ENCODE results near the gene S100A6.
"Not testable (repeated sequence)": the region's sequence is repeated elsewhere in the genome, so short reads cannot be mapped to it uniquely, and the experiment has no call there.

S100A6 gene

DNA sequence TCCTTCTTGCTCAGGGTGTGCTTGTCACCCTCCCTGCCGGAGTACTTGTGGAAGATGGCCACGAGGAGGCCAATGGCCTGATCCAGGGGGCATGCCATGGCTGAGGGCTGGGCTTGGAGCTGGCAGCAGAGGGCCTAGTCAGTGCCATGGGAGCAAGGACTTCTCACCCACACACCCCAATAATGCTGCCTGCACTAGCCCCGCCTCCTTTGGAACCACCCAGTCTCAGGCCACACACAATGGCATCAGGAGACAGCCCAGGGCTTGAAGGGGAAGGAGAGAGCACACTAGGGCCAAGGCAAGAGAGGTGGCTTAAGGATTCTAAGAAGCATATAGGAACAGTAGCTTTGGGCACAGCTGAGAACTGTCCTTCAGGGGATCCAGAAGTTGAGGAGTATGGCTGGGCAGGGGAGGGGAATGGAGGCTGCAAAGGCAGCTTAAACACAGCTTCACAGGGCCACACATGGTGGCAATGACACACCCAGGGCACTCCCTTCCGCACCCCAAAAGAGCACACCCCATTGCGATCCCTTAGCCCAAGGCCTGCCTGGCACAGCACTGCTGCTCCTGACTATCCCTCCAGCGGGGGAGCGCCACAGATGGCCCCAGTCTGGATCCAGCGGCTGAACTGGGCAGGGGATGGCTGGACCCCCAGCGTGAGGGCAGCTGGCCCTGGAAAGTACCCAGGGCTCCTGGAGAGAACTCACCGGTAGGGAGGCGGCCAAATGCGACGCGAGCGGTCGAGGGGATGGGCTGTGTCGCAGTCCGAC is at the start of gene S100A6:
Gene S100A6, minus strand, starts transcription at position 750 of the 770 bp plus-strand sequence. Its CDS starts 652 bp downstream, at position 98.
- peak; percentile 78 to 88 (median 80) for DNase-seq

DNA sequence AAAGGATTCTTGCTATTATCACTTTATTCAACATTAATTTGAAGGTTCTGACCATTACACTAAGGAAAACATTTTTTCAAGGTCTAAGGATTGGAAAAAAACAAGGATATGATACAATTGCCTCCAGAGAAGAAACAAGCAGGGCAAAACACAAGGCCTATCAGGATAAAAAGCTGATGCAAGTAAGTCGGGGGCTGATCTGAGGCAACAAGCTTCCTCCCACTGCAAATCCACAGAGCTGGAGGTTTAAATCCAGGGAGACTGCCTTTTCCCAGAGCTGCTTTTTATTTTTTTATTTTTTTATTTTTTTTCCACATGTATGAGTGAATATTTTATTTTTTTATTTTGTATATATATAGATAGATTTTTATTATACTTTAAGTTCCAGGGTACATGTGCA is 49.2 kb upstream of the S100A6 start:
- DNase-seq: no peak

DNA sequence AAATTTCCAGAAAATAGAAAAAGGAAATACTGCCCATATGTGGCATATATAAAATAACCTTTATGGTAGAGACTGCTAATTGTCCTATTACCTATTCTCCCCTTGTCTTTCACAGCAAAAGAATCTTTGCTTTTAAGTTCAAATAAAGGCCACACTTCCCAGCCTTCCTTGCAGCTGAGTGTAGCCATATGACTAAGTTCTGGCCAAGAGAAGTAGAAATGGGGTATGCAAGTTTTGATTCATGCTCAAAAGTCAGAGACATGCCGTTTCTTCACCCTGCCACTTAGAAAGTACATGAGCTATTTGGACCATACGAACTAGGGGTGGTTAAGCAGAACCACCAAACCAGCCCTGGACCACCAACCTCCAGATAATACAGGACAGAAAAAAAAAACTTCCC is 48.2 kb upstream of the S100A6 start:
- no peak for DNase-seq

DNA sequence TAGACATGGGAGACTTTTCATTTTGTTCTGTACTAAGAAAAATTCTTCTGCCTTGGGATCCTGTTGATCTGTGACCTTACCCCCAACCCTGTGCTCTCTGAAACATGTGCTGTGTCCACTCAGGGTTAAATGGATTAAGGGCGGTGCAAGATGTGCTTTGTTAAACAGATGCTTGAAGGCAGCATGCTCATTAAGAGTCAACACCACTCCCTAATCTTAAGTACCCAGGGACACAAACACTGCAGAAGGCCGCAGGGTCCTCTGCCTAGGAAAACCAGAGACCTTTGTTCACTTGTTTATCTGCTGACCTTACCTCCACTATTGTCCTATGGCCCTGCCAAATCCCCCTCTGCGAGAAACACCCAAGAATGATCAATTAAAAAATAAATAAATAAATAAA is 47.7 kb upstream of the S100A6 start:
- not testable (repeated sequence) for DNase-seq

DNA sequence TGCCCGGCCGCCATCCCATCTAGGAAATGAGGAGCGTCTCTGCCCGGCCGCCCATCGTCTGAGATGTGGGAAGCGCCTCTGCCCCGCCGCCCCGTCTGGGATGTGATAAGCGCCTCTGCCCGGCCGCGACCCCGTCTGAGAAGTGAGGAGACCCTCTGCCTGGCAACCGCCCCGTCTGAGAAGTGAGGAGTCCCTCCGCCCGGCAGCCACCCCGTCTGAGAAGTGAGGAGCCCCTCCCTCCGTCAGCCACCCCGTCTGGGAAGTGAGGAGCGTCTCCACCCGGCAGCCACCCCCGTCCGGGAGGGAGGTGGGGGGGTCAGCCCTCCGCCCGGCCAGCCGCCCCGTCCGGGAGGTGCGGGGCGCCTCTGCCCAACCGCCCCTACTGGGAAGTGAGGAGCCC is 47.0 kb upstream of the S100A6 start:
- DNase-seq: not testable (repeated sequence)

DNA sequence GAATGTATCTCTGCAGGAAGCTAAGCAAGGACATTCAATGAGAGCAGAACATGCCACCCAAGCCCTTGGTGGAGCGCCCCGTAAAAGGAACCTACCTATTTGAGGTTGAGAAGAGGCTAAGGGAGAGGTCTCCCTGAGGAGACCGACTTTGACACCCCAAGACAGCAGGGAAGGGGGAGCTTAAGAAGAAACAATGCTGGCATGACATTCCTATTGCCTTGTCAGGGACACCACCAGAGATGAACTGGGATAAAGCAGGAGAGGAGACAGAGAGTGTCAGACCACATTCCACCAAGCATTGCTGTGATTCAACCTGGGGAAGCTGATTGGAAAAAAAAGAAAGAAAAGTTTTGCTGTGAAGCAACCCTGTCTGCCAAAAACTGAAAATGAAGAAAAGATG is 43.1 kb upstream of the S100A6 start:
- DNase-seq: no peak

DNA sequence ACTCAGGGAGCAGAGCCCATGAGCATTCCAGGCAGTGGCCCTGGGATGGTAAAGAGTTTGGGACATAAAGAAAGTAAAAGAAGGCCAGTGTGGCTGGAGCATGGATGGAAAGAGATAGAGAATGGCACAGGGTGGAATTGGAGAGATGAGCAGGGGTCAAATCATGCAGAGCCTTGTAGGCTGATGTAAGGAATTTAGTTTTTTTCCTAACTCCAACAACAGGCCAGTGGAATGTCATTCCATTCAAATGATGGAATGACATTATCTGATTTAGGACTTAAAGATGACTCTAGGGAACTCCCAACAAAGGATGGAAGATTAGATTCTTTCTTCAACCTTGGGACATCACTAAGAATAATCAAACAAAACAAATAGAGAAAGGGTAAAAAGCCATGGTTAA is 42.7 kb upstream of the S100A6 start:
- DNase-seq: no peak

DNA sequence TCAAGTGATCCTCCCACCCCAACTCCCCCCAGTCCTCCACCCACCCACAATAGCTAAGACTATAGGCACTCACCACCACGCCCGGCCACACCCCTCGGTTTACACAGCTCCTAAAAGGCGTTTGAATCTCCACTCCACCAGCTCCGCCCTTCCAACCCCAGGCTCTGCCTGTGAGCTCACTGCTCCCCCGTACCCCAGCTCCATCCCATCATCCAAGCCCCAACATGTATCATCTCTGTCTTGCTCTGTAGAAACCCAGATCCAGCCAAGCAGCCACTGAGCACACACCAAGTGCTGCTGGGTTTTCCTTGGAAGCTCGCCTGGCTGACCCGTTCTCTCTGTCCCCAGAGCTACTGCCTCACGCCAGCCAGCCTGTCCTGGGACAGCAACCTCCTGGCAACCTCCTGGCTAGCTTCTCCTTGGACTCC is 41.8 kb upstream of the S100A6 start:
- no peak for DNase-seq

DNA sequence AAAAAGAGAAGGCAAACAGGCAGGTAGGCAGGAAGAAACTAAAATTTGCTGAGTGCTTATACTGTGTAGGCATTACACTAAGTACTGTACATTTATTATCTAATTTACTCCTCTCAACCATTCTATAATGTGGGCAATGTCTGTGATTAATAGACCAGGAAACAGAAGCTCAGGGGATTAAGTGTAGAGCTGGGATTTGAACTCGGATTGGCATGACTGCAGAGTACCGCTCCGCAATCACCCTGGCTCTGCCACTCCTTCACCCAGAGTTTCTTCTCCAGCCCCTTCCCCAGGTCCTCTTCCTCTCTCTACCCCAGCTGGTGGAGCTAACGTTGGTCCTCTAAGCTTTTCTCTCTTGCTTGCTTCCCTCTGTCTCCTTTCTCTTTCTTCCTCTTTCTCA is 41.3 kb upstream of the S100A6 start:
- no peak for DNase-seq

DNA sequence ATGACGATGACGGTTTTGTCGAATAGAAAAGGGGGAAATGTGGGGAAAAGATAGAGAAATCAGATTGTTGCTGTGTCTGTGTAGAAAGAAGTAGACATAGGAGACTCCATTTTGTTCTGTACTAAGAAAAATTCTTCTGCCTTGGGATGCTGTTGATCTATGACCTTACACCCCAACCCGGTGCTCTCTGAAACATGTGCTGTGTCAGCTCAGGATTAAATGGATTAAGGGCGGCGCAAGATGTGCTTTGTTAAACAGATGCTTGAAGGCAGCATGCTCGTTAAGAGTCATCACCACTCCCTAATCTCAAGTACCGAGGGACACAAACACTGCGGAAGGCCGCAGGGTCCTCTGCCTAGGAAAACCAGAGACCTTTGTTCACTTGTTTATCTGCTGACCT is 39.7 kb upstream of the S100A6 start:
- DNase-seq: not testable (repeated sequence)

DNA sequence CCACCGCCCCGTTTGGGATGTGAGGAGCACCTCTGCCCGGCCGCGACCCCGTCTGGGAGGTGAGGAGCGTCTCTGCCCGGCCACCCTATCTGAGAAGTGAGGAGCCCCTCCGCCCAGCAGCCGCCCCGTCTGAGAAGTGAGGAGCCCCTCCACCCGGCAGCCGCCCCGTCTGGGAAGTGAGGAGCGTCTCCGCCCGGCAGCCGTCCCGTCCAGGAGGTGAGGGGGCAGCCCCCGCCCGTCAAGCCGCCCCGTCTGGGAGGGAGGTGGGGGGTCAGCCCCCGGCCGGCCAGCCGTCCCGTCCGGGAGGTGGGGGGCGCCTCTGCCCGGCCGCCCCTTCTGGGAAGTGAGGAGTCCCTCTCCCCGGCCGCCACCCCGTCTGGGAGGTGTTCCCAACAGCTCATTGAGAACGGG is 39.3 kb upstream of the S100A6 start:
- DNase-seq: not testable (repeated sequence)

DNA sequence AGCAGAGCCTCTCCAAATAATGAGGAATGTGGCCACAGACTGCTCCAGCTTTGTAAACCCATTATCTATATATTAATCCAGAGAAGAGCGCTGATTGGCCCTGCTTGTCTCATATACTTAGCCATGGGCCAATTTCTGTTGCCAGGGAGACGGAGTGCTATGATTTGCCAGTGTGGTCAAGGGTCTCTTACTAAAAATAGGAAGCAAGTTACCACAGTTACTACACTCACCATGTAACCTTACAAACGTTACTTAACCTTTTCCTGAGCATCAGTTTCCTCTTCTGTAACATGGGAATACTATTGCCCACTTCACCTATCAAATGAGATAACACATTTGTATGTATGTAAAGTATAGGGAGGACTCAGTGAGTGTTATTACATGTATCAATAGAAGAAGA is 37.6 kb upstream of the S100A6 start:
- peak; percentile 24 to 65 (median 44) for DNase-seq

DNA sequence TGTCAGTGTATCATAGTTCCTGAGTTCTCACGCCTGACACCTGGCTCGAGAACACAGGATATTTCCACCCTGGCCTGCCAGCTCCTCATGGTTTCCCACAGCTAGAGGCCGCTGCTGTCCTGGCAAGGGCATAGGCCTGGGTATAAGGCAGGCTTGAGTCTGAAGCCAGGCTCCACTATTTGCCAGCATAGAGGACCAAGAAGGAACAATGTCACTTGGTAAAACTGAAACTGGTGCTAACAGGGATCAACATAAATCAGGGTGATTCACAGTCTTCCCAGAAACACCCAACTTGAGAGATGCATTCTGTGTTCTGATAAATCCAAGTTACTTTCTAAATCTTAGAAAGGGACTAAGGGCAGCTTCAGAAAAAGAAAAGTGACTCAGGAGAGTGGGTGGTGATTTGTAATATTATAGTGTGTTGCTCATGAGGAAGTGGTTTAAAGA is 36.8 kb upstream of the S100A6 start:
- peak; percentile 83 to 98 (median 94) for DNase-seq

DNA sequence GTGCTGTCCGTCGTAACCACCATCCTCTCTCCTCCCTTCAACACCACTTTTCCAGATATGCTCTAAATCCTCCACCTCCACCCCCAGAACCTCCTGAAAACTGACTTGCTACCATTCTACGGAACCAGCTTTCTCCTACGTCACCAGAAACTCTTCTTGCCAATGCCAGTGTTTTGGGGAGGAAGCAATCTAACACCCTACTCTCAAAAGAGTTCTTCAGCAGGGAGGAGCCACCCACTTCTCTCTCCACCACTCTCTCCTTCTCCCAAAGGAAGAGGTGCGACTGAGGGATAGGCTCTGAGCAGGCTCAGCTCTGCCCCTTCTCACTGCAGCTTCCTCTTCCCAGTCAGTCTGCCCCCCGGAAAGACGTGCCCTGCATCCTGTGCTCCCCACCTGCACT is 35.9 kb upstream of the S100A6 start:
- no peak for DNase-seq

DNA sequence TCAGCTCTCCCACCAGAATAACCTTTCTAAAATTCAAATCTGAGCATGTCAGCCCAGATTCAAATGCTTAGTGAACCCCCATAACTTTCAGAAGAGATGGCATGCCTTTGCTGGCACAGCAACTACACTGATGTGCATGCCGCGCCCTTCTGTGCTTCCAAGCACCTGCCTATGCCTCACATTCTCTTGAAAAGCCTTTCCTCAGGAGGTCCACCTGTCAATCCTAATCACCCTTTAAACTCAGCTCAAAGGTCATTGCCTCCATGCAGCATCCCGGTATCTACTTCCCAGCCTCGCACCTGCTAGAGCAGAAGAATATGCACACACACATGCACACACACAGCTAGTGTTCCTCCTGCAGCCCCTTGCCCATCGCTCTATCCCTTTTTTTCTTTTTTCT is 35.1 kb upstream of the S100A6 start:
- no peak for DNase-seq

DNA sequence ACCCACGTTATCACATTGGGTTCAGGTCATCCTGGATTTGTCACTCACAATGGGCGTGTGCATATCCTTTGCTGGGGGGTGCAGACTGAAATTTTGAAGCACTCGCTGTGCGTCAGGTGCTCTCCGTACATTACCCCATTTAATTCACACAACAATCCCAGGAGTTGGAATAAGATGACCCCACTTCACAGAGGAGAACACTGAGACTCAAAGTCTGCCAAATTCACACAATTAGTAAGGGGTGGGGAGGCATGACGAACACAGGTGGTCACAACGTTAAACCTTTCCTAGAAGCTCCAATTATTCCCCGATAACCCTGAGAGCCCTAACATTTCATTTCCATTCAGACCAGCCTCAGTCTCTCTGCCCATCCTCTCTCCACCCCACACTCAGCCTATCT is 33.7 kb upstream of the S100A6 start:
- DNase-seq: no peak

DNA sequence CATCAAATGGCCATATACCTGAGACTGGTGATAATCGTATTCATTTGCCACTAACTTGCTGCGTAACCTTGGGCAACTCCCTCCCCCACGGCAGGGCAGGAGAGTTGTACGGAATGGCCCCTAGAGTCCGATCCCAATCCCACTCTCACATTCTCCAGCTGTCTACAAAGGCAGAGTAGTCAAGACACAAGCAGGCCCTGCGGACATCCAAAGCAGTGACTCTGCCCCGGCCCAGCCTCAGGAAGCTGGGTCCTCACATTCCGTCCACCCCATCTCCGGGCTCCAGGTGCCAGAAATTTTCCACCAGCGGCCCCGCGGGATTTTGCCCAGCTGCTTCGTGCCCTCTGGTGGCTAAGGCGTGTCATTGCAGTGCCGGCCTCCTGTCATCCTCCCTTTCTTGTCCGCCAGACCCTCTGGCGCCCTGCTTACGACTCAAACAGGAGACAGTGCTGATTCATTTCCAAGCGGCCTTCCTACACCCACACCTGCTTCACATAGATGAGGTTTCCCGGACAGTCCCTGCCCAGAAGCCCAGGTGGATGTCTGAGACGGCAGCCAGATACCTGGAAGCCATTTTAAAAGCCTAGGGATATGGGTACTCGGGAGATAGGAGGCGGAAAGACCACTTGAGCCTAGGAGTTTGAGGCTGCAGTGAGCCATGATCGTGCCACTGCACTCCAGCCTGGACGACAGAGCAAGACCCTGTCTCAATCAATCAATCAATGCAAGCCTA is 32.7 kb upstream of the S100A6 start:
- DNase-seq: peak; percentile 81 to 91 (median 90)

DNA sequence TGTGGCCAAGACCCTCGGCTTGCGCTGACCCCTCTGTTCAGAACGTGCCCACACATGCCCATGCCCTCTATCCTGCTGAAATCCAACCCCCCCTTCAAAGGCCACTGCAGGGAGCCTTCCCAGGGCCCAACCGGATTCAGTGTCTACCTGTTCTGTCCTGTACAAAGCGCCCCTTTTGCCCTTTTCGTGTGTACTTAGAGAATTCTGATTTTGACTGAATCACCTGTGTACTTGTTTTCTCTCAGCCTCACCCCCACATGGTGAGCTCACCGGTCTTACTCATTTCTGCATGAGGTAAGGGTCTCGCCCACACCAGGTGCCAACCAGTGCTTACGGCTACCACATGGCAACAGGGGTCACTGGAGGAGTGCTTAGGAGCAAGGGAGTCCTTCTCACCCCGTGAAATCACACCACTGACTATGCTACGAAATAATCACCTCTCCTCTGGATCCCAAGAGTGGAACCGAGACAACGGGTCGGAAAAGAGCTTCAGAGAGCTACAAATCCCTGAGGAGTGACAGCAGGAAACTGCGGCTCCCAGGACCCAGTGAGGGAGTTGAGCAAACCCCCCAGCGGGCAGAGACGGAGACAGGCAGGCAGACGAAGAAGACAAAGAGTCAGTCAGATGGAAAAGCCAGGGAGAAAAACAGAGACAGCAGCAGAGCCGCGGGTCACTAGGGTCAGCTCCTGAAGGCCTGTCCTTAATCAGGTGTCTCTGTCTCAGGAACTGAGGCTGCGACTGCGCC is 32.0 kb upstream of the S100A6 start:
- peak in 1 of 3 donors; percentile 10 for DNase-seq

DNA sequence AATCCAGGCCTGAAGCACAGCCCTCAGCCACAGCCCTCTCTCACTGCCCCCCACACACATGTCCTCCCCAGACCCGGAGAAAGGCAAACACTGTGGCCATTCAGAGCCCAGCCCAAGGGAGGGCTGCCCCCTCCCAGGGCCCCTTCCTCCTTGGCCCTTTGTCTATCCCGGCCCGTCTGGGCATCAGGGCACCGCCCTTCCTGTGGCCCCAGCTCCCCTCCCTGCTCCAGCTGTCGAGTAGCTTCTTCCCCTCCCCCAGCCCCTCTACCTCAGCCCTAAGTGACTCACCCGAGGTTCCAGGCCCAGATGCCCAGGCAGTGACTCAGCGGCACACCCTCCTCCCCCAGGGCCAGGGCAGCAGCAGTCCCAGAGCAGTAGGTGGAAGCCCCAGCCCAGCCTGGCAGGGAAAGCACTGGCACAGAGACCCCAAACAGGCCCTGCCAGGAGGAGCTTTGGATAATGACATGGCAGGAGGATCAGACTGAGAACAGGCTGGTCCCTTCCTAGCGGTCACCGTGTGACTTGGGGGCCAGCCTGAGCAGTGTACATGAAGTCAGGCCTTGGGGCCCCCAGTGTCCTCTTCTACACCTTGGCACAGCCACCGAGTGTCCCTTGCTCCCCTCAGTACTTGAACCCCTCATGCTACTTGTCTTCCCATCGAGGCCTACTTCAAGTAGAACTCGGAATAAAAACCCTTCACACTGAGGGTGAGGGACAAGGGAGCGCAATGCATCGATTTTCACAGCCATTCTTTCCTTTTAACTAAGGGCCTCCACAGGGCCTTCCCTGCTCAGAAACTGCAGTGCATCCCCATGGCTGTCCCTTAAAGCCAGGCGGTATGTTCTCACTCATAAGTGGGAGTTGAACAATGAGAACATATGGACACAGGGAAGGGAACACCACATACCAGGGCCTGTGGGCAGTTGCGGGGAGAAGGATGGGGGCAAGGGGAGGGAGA is 30.9 kb upstream of the S100A6 start:
- peak; percentile 96 to 97 (median 97) for DNase-seq

DNA sequence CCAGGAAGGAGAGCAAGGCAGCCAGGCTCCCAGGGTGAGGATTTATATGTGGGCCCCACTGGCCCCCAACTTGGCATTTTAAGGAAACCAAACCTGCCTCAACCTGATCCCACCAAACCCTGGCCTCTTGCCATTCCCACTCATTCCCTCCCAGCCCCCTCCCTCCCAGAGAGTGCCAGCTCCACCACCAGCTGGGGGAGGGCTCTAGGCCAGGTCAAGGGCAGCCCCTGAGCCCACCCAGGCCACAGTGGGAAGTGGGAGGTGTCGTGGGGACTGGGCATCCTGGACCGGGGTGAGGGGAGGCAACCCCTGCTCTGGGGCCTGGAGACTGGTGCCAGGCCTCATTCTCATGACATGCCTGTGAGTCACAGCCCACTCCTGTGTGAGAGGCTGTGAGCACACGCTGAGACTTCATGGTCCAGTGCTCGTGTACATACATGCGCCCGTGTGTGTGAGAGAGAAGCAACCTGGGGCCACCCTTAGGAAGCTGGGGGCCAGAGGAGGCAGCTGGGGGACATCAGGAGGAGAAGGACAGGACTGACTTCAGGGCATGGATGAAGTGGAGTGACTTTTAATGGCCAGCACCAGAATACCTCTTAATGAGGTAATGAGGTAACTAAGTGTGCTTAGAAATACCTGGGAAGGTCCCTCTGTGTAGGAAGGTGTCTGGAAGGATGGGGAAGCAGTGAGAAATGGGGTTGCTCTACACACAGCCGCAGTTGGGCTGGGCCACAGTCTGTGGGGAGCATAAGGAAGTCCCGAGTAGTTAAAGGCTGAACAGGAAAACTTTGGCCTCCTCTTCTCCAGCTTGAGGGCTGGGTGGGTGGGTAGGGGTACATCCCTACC is 30.0 kb upstream of the S100A6 start, which contains the start of gene S100A2:
Gene S100A2, minus strand, starts transcription at position 316 of the 846 bp plus-strand sequence. CDS start 1,967 bp downstream, outside the sequence.
- peak; percentile 85 to 90 (median 90) for DNase-seq

DNA sequence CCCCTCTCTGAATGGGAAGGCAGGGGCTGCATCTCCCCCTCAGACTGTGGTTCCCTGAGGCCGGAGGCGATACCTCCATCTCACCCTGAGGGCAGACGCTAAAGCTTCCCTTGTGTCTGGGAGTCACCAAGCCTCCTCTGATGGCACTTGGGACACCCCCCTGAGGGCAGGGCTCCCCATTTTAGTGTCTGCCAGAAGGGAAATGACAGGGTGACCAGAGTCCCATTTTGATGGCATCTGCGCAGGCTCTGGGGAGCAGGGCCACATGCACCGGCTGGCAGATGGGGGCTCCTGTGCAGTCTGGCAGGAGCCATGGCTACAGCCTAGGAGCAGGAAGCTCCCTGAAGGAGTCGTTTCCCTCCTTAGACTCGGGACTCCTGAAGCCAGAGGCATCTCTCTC is 28.2 kb upstream of the S100A6 start:
- no peak for DNase-seq

All from suppressor macrophage treated with lipopolysaccharide for 1 hour (primary cell).